ENCODE results near the gene TNFSF13. TPM values are rescaled to one million over a fixed set of nuclear protein-coding genes. Genes with fewer than 3 reads are reported as not detected.

TNFSF13 gene
- total RNA-seq, 1 donor from 2014 or later: 101 TPM

DNA sequence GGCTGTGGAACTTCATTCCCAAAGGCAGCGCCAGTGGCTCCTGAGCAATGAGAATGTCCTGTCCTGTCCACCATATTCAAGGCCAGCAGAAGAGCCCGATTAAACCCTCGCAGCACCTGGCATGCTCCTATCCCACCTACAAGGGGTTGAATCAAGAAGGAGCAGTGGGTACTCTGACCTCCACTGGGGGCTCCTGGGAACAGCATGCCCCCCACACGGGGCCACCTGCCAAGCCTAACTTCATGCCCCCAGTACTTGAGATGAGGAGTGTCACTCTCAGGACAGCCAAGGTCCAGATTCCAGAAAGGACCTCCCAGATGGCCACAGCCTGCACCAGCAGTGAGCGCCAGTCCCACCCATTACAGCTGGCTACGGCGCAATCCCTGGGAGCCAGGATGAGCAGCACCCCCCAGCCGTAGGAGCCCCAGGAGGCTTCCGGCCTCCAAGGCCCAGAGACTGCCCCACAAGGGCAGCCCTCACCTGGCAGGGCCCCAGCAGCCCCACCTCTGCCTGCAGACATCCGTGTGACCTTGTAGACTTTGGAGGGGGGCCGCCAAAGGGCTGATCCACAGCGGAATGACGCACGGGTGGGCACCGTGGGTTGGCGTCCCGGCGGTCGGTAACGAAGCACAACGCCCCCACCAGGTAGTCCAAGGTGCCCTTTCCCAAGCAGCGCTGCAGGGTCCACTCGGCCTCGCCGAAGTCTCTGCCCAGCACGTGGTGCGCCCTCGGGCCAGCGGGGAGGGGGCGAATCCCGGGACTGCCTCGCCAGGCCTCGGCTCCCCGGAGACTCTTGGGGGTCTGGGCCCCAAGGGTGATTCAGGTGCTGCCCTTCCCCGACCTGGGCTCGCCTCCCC, 24.1 kb downstream of the TNFSF13 start:
- peak; percentile 74 for DNase-seq
- H3K27ac ChIP-seq: peak overlapping the region; percentile 98
- no peaks in the 10 kb centered on the region for H3K9me3 ChIP-seq
- TF ChIP-seq, protein P1, sequence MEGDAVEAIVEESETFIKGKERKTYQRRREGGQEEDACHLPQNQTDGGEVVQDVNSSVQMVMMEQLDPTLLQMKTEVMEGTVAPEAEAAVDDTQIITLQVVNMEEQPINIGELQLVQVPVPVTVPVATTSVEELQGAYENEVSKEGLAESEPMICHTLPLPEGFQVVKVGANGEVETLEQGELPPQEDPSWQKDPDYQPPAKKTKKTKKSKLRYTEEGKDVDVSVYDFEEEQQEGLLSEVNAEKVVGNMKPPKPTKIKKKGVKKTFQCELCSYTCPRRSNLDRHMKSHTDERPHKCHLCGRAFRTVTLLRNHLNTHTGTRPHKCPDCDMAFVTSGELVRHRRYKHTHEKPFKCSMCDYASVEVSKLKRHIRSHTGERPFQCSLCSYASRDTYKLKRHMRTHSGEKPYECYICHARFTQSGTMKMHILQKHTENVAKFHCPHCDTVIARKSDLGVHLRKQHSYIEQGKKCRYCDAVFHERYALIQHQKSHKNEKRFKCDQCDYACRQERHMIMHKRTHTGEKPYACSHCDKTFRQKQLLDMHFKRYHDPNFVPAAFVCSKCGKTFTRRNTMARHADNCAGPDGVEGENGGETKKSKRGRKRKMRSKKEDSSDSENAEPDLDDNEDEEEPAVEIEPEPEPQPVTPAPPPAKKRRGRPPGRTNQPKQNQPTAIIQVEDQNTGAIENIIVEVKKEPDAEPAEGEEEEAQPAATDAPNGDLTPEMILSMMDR (IDR thresholded peaks at IDR 0.05): peak; percentile 12
- H3K4me1 ChIP-seq: peaks cover 52% of the 10 kb centered on the region
- H3K36me3 ChIP-seq: peaks cover 21% of the 10 kb centered on the region
- no peak for ATAC-seq
- intact Hi-C loops (cut with DNase I): no loop called here
- no peaks in the 10 kb centered on the region for H3K27me3 ChIP-seq
- H3K4me3 ChIP-seq: peak overlapping the region; percentile 72

DNA sequence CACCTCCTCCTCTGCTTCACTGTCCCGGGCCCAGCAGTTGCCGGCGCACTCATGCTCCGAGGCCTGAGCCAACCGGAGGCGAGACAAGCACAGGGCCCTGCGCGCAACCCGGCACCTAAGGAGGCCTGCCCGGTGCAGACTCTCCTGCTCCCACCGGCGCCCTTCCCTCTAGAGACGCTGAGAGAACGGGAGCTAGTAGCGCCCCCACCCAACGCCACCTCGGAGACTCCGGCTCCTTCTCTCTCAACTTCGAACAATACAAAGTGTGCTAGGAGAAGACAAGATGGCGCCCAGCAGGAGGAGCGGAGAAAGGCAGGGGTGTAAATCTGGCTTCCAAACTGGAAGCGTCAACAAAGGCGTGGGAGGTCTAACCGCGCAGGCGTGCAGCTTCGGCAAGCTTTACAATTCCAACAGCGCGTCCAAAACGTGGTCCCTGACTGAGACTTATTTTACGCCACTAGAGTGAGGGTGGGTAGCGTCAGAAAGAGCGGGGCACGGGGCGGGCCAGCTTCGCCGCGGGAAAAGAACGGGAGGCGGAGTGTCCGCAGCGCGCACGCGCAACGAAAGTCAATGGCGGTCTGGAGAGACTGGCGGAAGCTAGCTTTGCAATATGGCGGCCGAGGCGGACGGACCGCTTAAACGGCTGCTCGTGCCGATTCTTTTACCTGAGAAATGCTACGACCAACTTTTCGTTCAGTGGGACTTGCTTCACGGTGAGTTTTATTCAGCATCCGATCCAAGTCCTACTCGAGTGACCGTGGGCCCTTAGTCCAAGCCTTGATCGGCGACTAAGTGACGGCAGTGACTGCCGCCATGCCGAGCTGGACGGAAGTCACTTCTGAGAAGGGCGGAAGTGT, 24.9 kb downstream of the TNFSF13 start, which contains the start of gene MPDU1:
Gene MPDU1 (plus strand): TSS at position 600 of the 857 bp plus-strand sequence. CDS start 11 bp downstream, at position 611.
- Histone ChIP-seq H3K4me3 (peak within 1 kb of the TSS; percentile 72), H3K27ac (peak within 1 kb of the TSS; percentile 98), H3K27me3 (no peaks in the 10 kb centered on the region), H3K9me3 (no peaks in the 10 kb centered on the region), H3K36me3 (peaks cover 14% of the 10 kb centered on the region), H3K4me1 (peaks cover 43% of the 10 kb centered on the region)
- DNase-seq (peak; percentile 99), ATAC-seq (peak; percentile 84)
- TF ChIP-seq, protein P1 (IDR thresholded peaks at IDR 0.05): no peak
- intact Hi-C loops (cut with DNase I): no loop called here

DNA sequence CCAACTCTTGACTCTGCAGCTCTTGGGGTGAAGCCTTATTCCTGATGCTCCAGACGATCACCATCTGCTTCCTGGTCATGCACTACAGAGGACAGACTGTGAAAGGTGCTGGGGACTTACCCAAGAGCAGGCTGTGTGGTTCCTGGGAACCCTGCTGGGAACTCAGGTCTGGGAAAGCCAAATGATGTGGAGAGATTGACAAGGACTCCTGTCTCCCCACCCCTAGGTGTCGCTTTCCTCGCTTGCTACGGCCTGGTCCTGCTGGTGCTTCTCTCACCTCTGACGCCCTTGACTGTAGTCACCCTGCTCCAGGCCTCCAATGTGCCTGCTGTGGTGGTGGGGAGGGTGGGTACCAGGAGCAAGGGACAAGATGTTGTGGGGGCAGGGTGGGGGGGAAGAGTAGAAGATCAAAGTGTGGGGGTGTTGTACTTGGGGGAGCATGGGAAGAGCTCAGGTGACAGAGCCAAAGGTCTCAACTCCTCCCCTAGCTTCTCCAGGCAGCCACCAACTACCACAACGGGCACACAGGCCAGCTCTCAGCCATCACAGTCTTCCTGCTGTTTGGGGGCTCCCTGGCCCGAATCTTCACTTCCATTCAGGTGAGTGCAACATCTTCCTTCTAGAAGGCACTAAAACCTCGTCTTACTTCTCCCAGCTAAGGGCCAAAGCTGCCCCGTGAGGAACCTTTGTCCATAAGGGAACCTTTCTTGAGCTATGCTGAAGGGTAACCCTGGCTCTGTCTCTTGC, 28.3 kb downstream of the TNFSF13 start:
- Histone ChIP-seq H3K4me1 (peaks cover 26% of the 10 kb centered on the region), H3K9me3 (no peaks in the 10 kb centered on the region), H3K27ac (no peak overlapping the region), H3K4me3 (no peak overlapping the region), H3K27me3 (no peaks in the 10 kb centered on the region), H3K36me3 (peaks cover 24% of the 10 kb centered on the region)
- TF ChIP-seq, protein P1 (IDR thresholded peaks at IDR 0.05): no peak
- ATAC-seq: no peak
- DNase-seq: no peak
- intact Hi-C loops (cut with DNase I): no loop called here

DNA sequence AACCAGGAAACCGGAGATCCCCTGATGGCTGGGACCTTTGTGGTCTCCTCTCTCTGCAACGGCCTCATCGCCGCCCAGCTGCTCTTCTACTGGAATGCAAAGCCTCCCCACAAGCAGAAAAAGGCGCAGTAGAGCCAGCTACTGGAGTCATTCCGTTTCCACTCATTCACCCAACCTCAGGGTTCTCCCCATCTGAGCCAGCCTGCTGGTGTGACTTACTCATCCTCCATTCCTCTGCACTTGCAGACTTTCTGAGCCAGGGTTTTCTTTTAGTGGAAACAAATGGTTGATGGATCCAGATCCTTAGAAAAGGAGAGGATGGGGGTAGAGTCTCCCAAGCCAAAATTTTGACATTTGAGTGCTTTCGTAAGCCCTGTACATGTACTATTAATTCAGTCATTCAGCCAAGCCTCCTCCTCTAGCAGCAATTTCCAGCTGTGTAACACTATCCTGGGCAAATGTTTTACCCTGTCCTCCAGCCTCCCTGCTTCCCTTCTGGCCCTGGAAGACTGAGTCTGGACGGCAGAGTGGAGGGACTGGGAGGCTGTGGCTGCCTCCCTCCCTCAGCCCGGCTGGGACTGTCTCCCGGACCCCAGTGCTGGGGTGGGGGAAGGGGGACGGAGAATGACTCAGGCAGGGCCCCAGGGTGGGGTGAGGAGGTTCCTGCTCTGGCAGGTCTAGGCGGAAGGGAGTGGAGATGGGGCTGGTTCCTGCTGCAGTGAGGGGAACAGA, 29.0 kb downstream of the TNFSF13 start:
- Histone ChIP-seq H3K9me3 (no peaks in the 10 kb centered on the region), H3K4me1 (peaks cover 25% of the 10 kb centered on the region)
- ATAC-seq: no peak

More for the DNA sequence above, 29.0 kb downstream of the TNFSF13 start:
- TF ChIP-seq, protein P1 (IDR thresholded peaks at IDR 0.05): no peak
- H3K27me3 ChIP-seq: no peaks in the 10 kb centered on the region
- no peak for DNase-seq
- H3K4me3 ChIP-seq: no peak overlapping the region
- H3K36me3 ChIP-seq: peaks cover 31% of the 10 kb centered on the region
- no peak overlapping the region for H3K27ac ChIP-seq
- intact Hi-C loops (cut with DNase I): no loop called here
